K562 (cell line): ENCODE measurements around the gene DST. TPM values are rescaled to one million over a fixed set of nuclear protein-coding genes. Genes with fewer than 3 reads are reported as not detected.

Experiments
- ATAC-seq: fragments of 200-7000 bp; cut with Tn5 transposase; 3 replicates; pipeline ENCODE4 v1.9.1; 2020; ENCODE audit warnings: moderate library complexity
- BruUV-seq: library from RNA; stranded (reverse); fragments of 400-500 nt; replicated peaks from 2 replicates; lab custom pipeline; 2021; lab: Mats Ljungman, UMichigan
- CTCF ChIA-PET: fragments of 300-600 bp; formaldehyde crosslinking; extraction: SDS; loops from one replicate; lab custom pipeline; 2021; ENCODE audit warnings: low intra/inter-chr PET ratio; lab: Yijun Ruan, JAX
- POLR2A ChIA-PET: fragments of 300-600, 350-650 bp; sonication (Branson Sonifier 250); formaldehyde crosslinking; extraction: SDS; loops from one replicate; lab custom pipeline; 2021; ENCODE audit warnings: antibody characterized with exemption, inconsistent platforms; lab: Yijun Ruan, JAX
- DNase-seq, 4 experiments: peaks; one replicate each; pipeline versions ENCODE4 v3.0.0 to v3.0.0-alpha.2; 2011 to 2018; ENCODE audit warnings: low spot score in 3 of 4, mixed read lengths in 3 of 4; ENCODE audit errors: extremely low read depth in 1 of 4
- FAIRE-seq: peaks from 2 replicates; lab custom pipeline; 2011; peaks lifted over from hg19 to GRCh38; lab: Jason Lieb, UNC
- H2AFZ ChIP-seq: 2 replicates; pipeline ENCODE4 v1.6.0; 2011; ENCODE audit warnings: low read depth, low read length, control low read depth, inconsistent platforms
- H3K27ac ChIP-seq: fragments of 200-600 bp; 3 replicates; pipeline ENCODE4 v1.8.0; 2011; ENCODE audit warnings: low read depth, mild to moderate bottlenecking, control low read depth, inconsistent platforms, low read length, moderate library complexity, mixed read lengths; ENCODE audit errors: extremely low read depth
- H3K27me3 ChIP-seq, 2 experiments: fragments of 300-600 bp in 1 of 2; 2 replicates in 1 of 2; 3 replicates in 1 of 2; pipeline versions ENCODE4 v1.6.0 to v1.8.0; 2011; ENCODE audit warnings: inconsistent platforms in 2 of 2, low read length in 2 of 2, mild to moderate bottlenecking in 1 of 2, mixed read lengths in 1 of 2, moderate library complexity in 1 of 2; ENCODE audit not compliant: control insufficient read depth in 2 of 2, insufficient read depth in 2 of 2
- H3K36me3 ChIP-seq: fragments of 300-600 bp; 3 replicates; pipeline ENCODE4 v1.8.0; 2011; ENCODE audit warnings: mild to moderate bottlenecking, low read length, inconsistent platforms; ENCODE audit not compliant: control insufficient read depth, insufficient read depth
- H3K4me1 ChIP-seq, 2 experiments: fragments of 200-600 bp in 1 of 2; replicated peaks in 1 of 2; 2 replicates in 1 of 2; 3 replicates in 1 of 2; pipeline versions ENCODE4 v1.5.1 to v1.8.0; 2011; ENCODE audit warnings: inconsistent platforms in 2 of 2, low read length in 2 of 2, mild to moderate bottlenecking in 1 of 2, mixed read lengths in 1 of 2, moderate library complexity in 1 of 2; ENCODE audit not compliant: control insufficient read depth in 2 of 2, insufficient read depth in 2 of 2
- H3K4me2 ChIP-seq: 2 replicates; pipeline ENCODE4 v1.6.1; 2011; ENCODE audit warnings: low read length, control low read depth, inconsistent platforms, mixed read lengths; ENCODE audit not compliant: insufficient read depth
- H3K4me3 ChIP-seq: fragments of 200-600 bp; sonication (generic), shearing (Covaris generic); 2 replicates; pipeline ENCODE4 v1.5.1; 2016; ENCODE audit warnings: control low read depth, inconsistent platforms
- H3K79me2 ChIP-seq: fragments of 200-600 bp; 3 replicates; pipeline ENCODE4 v1.8.0; 2011; ENCODE audit warnings: low read length, inconsistent platforms; ENCODE audit not compliant: control insufficient read depth, insufficient read depth
- H3K9ac ChIP-seq, 2 experiments: 2 replicates each; pipeline versions ENCODE4 v1.6.0 to v1.6.1; 2011; ENCODE audit warnings: low read depth in 2 of 2, low read length in 2 of 2, control low read depth in 1 of 2, inconsistent platforms in 1 of 2, mild to moderate bottlenecking in 1 of 2, mixed read lengths in 1 of 2; ENCODE audit not compliant: insufficient read depth in 1 of 2
- H3K9me1 ChIP-seq: one replicate; pipeline ENCODE4 v1.6.0; 2011; ENCODE audit warnings: inconsistent platforms, mild to moderate bottlenecking, low read length, moderate library complexity; ENCODE audit not compliant: control insufficient read depth, insufficient read depth
- H3K9me3 ChIP-seq: replicated peaks from 2 replicates; pipeline ENCODE4 v1.5.1; 2011; ENCODE audit warnings: low read depth, low read length, inconsistent platforms; ENCODE audit not compliant: control insufficient read depth, insufficient read depth
- H4K20me1 ChIP-seq: replicated peaks from 2 replicates; pipeline ENCODE4 v1.6.1; 2011; ENCODE audit warnings: low read length, inconsistent platforms, mixed read lengths; ENCODE audit not compliant: control insufficient read depth, insufficient read depth
- CREB1 ChIP-seq, 2 experiments: sonication (generic) in 1 of 2; formaldehyde crosslinking in 1 of 2; IDR thresholded peaks; 2 replicates each; pipeline versions ENCODE4 v1.6.1 to v1.8.0; 2012 to 2022; ENCODE audit warnings: inconsistent platforms in 1 of 2, mild to moderate bottlenecking in 1 of 2, missing genetic modification reagents in 1 of 2, moderate library complexity in 1 of 2
- EGR1 ChIP-seq: fragments of 450-650 bp; conservative IDR thresholded peaks from 2 replicates; pipeline ENCODE4 v1.6.1; 2017; ENCODE audit warnings: mild to moderate bottlenecking
- HOXB6 ChIP-seq: fragments of 250-450 bp; sonication (Bioruptor Pico); IDR thresholded peaks from 2 replicates; pipeline ENCODE4 v1.5.1; 2022; ENCODE audit warnings: mild to moderate bottlenecking, borderline replicate concordance
- IRF2 ChIP-seq: sonication (generic); formaldehyde crosslinking; IDR thresholded peaks from 2 replicates; pipeline ENCODE4 v1.8.1; 2022; ENCODE audit warnings: mild to moderate bottlenecking, missing genetic modification reagents
- MCM2 ChIP-seq: fragments of 450-650 bp; IDR thresholded peaks from 2 replicates; pipeline ENCODE4 v1.6.1; 2017; ENCODE audit warnings: low read depth, mild to moderate bottlenecking
- MXI1 ChIP-seq: IDR thresholded peaks from 2 replicates; pipeline ENCODE4 v1.6.1; 2011; ENCODE audit warnings: low read depth, mild to moderate bottlenecking, improper control_type of control experiment, low read length
- NEUROD1 ChIP-seq: fragments of 150-350 bp; IDR thresholded peaks from 2 replicates; pipeline ENCODE4 v1.6.1; 2014; ENCODE audit warnings: borderline replicate concordance, low read length, low read depth; ENCODE audit not compliant: partially characterized antibody
- NR2C2 ChIP-seq, 2 experiments: fragments of 200-800 bp in 1 of 2; sonication (Bioruptor generic) in 1 of 2; sonication (generic) in 1 of 2; formaldehyde crosslinking in 1 of 2; IDR thresholded peaks; 2 replicates each; pipeline versions ENCODE4 v1.6.1 to v1.8.0; 2016 to 2022; ENCODE audit warnings: mild to moderate bottlenecking in 1 of 2, missing compliant biosample characterization in 1 of 2, missing genetic modification characterization in 1 of 2, missing genetic modification reagents in 1 of 2
- RBBP5 ChIP-seq: fragments of 200-600 bp; sonication (generic); IDR thresholded peaks from 2 replicates; pipeline ENCODE4 v1.6.1; 2012; ENCODE audit warnings: borderline replicate concordance, mild to moderate bottlenecking, low read length, control low read depth, inconsistent platforms; ENCODE audit not compliant: insufficient read depth, poor library complexity, severe bottlenecking
- SOX6 ChIP-seq: fragments of 450-650 bp; IDR thresholded peaks from 2 replicates; pipeline ENCODE4 v1.6.1; 2014; ENCODE audit warnings: mild to moderate bottlenecking
- SPI1 ChIP-seq: IDR thresholded peaks from 2 replicates; pipeline ENCODE4 v1.6.1; 2011; ENCODE audit warnings: low read depth, low read length, control low read depth, borderline replicate concordance
- ZNF316 ChIP-seq: fragments of 450-650 bp; IDR thresholded peaks from 2 replicates; pipeline ENCODE4 v1.6.1; 2016
- ZNF785 ChIP-seq: fragments of 250-450 bp; sonication (Bioruptor Pico); IDR thresholded peaks from 2 replicates; pipeline ENCODE4 v1.4.0; 2020; ENCODE audit warnings: mild to moderate bottlenecking
- WGBS: fragments of 100-300 bp; shearing (Covaris generic); methylation state at CpG from one replicate; pipeline ENCODE4 v1.1.6; 2016; ENCODE audit warnings: low coverage, mixed read lengths; ENCODE audit not compliant: insufficient coverage; ENCODE audit errors: missing lambda C conversion rate; 5-methylcytosine and 5-hydroxymethylcytosine counted together
- in situ Hi-C: fragments of 300-500 bp; cut with MboI; formaldehyde crosslinking; loops from 4 replicates; pipeline ENCODE4 v1.15.0; 2018; ENCODE audit warnings: inconsistent platforms, mixed read lengths
- intact Hi-C: fragments of 100-400 bp; cut with micrococcal nuclease; formaldehyde crosslinking; loops from 2 replicates; pipeline ENCODE4 v1.14.2; 2022
- polyA plus RNA-seq, 8 experiments: library from polyadenylated mRNA; depleted of rRNA in 4 of 8; stranded (reverse) in 5 of 8; unstranded in 3 of 8; fragments of >200 nt; fragmentation: Nextera tagmentation in 2 of 8; fragmentation: Illumina TruSeq in 1 of 8; extraction: Ambion mirVana in 2 of 8; extraction: Trizol in 1 of 8; gene quantifications; 2 replicates each; pipeline versions ENCODE4 v1.2.1 to v1.2.3, GENCODE V29; 2011 to 2014; ENCODE audit warnings: inconsistent platforms in 1 of 8, missing spikeins in 1 of 8
- total RNA-seq, 7 experiments: library from RNA; depleted of rRNA in 6 of 7; stranded (reverse); fragments of >200 nt in 6 of 7; fragmentation: Illumina TruSeq in 2 of 7; extraction: Trizol in 2 of 7; gene quantifications; 2 replicates each; pipeline versions ENCODE4 v1.2.1 to v1.2.3, GENCODE V29; 2011 to 2021; ENCODE audit warnings: low replicate concordance in 1 of 7
- TF ChIP-seq, protein P1 (sequence below): sonication (generic); formaldehyde crosslinking; IDR thresholded peaks from 2 replicates; pipeline ENCODE4 v1.8.1; 2023; ENCODE audit warnings: mild to moderate bottlenecking, missing genetic modification reagents
- TF ChIP-seq, protein P2 (sequence below): fragments of 250-450 bp; sonication (Bioruptor Pico); IDR thresholded peaks from 2 replicates; pipeline ENCODE4 v1.5.1; 2021; ENCODE audit warnings: mild to moderate bottlenecking
- TF ChIP-seq, protein P3 (sequence below): fragments of 450-650 bp; conservative IDR thresholded peaks from 2 replicates; pipeline ENCODE4 v1.6.1; 2016; ENCODE audit warnings: missing genetic modification characterization, low read depth, mild to moderate bottlenecking, control low read depth, missing compliant biosample characterization

DST gene
- total and polyA plus RNA-seq, 9 of the 15 experiments (the other 6 are each of a cell fraction or from before 2014, with no cell fraction given): 5.2 to 21.9 (median 13.3) TPM

DNA sequence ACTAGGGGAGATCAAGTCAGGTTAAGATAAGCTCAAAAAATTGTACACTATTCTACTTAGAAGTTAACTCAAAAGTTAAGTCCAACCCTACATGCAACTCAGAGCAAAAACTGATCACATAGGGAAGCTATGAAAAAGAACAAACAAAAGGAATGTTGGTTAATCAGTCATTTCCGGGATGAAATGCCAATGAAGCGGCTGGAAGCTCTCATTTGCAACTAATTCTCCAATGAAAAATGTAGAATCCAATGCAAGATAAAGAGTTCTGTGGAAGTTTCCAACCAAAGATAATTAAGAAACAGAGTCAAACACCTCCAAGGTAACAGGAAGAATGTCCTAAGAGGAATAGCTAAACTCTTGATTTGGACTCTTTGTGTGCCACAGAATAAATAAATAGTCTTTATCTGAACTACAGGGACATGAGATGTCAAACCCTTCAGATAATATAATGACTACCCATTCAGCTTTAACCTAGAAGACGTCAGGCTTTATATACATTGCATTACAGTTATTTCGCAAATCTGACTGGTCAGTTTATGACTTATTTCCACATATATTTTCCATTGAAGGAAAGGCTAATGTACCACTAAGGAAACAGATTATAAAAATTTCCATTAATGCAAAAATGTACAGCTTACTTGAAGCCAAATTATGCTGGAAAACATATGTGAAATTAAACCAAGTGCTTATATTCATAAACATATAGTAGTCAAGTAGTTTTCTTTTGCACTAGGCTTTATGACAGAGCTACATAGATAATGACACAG is 48.0 kb upstream of the DST start (continued):
- TF ChIP-seq, protein P1, sequence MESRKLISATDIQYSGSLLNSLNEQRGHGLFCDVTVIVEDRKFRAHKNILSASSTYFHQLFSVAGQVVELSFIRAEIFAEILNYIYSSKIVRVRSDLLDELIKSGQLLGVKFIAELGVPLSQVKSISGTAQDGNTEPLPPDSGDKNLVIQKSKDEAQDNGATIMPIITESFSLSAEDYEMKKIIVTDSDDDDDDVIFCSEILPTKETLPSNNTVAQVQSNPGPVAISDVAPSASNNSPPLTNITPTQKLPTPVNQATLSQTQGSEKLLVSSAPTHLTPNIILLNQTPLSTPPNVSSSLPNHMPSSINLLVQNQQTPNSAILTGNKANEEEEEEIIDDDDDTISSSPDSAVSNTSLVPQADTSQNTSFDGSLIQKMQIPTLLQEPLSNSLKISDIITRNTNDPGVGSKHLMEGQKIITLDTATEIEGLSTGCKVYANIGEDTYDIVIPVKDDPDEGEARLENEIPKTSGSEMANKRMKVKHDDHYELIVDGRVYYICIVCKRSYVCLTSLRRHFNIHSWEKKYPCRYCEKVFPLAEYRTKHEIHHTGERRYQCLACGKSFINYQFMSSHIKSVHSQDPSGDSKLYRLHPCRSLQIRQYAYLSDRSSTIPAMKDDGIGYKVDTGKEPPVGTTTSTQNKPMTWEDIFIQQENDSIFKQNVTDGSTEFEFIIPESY (CRISPR knock-in tag): no peak
- no peak for TF ChIP-seq RBBP5
- TF ChIP-seq, all 486 proteins: peak for 0

DNA sequence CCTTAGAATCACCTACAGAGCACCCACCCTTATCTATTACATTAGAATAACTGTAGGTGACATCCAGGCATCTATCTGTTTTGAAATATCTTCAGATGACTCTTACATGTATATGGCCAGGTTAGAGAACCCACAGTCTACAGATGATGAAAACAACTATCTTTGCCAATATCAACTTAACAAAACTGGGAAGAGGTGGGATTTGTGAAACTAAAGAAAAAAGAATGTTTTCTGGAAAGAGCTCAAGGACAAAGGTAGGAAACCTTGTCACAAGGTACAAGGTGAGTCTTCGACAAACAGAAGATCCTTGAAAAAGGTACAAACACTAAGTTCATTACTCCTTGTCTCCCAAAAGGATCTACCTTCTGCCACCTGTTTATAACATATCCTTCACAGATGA is 47.0 kb upstream of the DST start:
- Histone ChIP-seq H3K4me2 (no peak overlapping the region), H3K27ac (no peak overlapping the region), H3K9me3 (no peaks in the 10 kb centered on the region), H3K27me3 (no peaks in the 10 kb centered on the region), H3K4me3 (no peak overlapping the region), H3K79me2 (no peaks in the 10 kb centered on the region), H3K36me3 (no peaks in the 10 kb centered on the region), H4K20me1 (no peaks in the 10 kb centered on the region), H2AFZ (no peak overlapping the region), H3K9ac (no peak overlapping the region), H3K9me1 (no peaks in the 10 kb centered on the region), H3K4me1 (no peaks in the 10 kb centered on the region)
- FAIRE-seq: no peak
- no peak for DNase-seq
- ChIA-PET CTCF (no interaction called here), POLR2A (no interaction called here)
- BruUV-seq: no TSS peak
- 19% methylated on average over 1 of the region's 1 CpG for WGBS
- no peak for ATAC-seq
- in situ Hi-C loops (no loop called here), intact Hi-C loops (no loop called here)
- TF ChIP-seq, protein P2, sequence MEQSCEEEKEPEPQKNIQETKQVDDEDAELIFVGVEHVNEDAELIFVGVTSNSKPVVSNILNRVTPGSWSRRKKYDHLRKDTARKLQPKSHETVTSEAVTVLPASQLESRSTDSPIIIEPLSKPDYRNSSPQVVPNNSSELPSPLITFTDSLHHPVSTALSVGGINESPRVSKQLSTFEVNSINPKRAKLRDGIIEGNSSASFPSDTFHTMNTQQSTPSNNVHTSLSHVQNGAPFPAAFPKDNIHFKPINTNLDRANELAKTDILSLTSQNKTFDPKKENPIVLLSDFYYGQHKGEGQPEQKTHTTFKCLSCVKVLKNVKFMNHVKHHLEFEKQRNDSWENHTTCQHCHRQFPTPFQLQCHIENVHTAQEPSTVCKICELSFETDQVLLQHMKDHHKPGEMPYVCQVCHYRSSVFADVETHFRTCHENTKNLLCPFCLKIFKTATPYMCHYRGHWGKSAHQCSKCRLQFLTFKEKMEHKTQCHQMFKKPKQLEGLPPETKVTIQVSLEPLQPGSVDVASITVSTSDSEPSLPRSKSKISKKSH: no peak
- TF ChIP-seq CREB1 (IDR thresholded peaks at IDR 0.05) (no peak), CREB1 (CRISPR knock-in tag; IDR thresholded peaks at IDR 0.05) (no peak), SOX6 (no peak), ZNF785 (CRISPR knock-in tag) (no peak), HOXB6 (CRISPR knock-in tag) (no peak), NEUROD1 (no peak), MXI1 (no peak), EGR1 (no peak), NR2C2 (CRISPR knock-in tag; IDR thresholded peaks at IDR 0.05) (no peak), NR2C2 (tag; IDR thresholded peaks at IDR 0.05) (no peak), IRF2 (CRISPR knock-in tag) (no peak), SPI1 (no peak), ZNF316 (no peak), MCM2 (no peak)
- TF ChIP-seq, protein P3, sequence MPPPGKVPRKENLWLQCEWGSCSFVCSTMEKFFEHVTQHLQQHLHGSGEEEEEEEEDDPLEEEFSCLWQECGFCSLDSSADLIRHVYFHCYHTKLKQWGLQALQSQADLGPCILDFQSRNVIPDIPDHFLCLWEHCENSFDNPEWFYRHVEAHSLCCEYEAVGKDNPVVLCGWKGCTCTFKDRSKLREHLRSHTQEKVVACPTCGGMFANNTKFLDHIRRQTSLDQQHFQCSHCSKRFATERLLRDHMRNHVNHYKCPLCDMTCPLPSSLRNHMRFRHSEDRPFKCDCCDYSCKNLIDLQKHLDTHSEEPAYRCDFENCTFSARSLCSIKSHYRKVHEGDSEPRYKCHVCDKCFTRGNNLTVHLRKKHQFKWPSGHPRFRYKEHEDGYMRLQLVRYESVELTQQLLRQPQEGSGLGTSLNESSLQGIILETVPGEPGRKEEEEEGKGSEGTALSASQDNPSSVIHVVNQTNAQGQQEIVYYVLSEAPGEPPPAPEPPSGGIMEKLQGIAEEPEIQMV: no peak
